GM18858 (cell line): ENCODE data around the gene SORCS2.

ENCODE experiments used
- ATAC-seq: cut with Tn5 transposase; IDR thresholded peaks from one replicate; pipeline ENCODE4 v1.9.1; 2021; ENCODE audit not compliant: unreplicated experiment

Gene SORCS2

DNA sequence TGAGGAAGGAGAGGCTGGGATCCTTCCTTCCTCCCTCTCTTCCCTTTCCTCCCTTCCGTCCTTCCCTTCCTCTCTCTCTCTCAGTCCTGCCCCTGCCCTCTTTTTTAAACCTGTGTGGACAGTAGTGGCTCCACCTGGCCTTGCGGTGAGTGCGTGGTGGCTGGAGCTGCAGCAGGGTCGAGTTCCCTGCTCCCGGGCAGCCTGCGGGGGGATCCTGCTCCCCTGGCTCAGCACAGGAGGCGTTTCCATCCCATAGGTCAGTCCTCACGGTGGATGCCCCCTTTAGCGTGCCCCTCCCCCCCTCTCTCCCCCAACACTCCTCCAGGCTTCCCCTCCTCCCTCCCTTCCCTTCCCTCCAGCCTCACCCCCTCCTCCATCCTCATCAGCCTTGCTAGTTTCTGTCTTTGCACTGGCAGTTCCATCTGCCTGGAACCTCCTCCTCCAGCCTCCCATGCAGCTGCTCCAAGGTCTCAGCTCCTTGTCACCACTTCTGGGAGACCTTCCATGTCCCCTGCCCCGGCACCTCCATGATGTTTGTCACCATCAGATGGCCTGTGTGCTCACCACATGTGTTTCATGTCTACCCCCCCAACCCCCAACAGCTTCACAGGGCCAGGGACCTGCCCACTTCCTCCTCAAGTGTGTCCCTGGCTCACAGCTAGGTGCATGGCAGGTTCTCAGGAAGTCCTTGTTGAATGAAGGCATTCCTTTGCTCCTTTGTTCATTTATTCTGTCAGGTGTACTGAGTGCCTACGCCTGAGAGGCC lies 174.0 kb downstream of the SORCS2 start:
- ATAC-seq, result no peak

DNA sequence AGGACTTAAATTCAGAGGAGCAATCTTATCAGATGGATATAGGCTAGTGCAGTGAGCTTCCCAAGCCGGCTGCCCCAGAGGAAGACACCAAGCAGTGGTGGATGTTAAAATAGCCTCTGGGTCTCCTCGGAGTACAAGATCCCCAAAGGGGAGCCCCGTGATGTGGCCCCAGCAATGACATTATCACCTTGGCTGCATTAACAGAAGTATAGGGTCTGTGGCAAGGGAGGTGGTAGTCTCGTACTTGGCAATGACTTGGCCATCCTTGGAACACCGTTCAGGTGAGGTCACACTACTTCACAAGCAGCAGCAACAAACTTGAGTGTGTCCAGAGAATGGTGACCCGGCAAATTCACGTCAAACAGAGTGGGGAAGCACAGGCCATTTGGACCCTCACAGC lies 174.6 kb downstream of the SORCS2 start:
- ATAC-seq, result no peak

DNA sequence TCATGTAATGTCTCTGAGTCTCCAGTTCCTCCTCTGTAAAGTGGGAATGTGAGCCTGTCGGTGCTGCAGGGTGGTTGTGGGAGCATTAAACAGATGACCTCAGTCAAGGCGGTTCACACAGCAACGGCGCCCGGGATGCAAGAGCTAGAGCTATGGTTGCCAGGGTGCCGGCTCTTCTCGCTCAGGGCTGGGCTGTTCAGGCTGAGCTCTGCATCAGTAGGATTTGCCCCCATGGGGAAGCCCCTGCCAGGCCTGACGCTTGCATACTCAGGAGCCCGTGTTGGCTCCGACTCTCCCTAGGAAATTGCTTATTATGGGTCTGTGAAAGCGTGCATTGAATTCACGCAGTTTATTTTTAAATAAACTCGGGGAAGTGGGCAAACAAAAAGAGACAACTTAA lies 175.1 kb downstream of the SORCS2 start:
- ATAC-seq, result no peak

GRCh38 chr4:7367864-7368277 lies 175.5 kb downstream of the SORCS2 start:
- no peak for ATAC-seq

- no peak for ATAC-seq
Measured at GRCh38 chr4:7368296-7368695, 176.0 kb downstream of the SORCS2 start.

GRCh38 chr4:7369511-7369910 lies 177.2 kb downstream of the SORCS2 start:
- ATAC-seq, result no peak

DNA sequence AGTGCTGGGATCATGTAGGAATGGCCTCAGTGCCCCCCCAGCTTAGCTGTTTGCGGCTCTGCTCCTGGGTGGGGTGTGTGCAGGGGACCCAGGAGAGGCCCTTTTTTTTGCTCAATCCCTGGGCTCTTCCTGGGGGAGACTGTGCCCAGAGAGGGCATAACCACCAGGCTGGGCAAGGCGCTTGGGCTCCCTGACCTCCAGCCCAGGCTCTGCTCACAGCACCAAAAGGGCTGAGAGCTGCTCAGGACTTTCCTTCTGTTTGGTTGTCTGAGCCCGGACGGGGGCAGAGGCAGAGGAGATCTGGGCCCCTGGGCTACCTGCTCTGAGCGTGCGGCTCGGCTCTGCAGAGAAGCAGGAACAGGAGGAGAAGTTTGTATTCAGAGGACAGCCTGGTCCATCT lies 177.7 kb downstream of the SORCS2 start:
- ATAC-seq, result no peak

GRCh38 chr4:7371210-7371941 lies 179.0 kb downstream of the SORCS2 start:
- ATAC-seq, result no peak

DNA sequence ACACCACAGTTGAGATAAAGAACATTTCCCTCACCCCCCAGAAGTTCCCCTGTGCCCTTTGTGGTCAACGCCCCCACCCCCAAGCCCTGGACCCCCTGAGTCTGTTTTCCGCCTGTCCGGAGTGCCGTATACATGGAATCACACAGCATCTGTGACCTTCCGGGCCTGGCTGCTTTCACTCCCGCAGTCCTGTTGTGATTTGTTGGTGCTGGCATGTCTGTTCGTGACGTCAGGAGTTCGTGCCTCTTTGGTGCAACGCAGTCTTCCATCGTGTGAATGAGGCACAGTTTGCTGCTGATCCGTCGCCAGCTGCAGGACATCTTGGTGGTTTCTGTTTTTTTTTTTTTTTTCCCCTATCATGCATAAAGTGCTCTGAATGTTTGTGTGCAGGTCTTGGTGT lies 180.3 kb downstream of the SORCS2 start:
- ATAC-seq, result no peak

DNA sequence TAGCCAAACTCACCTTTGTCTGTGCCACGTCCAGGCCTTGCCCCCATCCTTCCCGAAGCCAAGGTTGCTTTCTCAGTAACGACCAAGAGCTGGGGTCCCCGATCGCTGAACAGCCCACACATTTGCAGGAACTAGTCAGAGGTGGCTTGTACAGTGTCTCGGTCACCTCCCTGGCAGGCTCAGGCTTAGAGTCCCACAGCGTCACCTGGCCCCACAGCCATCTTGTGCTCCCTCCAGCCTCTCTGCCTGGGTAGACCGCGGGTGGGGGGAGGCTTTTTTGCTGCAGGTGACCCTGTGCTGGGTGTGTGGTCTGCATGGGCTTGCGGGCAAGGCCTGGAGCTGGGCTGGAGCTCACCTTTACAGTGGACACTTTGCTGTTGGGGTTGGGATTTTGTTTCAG lies 182.2 kb downstream of the SORCS2 start:
- ATAC-seq, result no peak

- ATAC-seq, result no peak
Measured at GRCh38 chr4:7375427-7375826, 183.1 kb downstream of the SORCS2 start.

GRCh38 chr4:7377223-7377865 lies 185.0 kb downstream of the SORCS2 start:
- ATAC-seq, result no peak

GRCh38 chr4:7379186-7379585 lies 186.8 kb downstream of the SORCS2 start:
- ATAC-seq, result no peak

DNA sequence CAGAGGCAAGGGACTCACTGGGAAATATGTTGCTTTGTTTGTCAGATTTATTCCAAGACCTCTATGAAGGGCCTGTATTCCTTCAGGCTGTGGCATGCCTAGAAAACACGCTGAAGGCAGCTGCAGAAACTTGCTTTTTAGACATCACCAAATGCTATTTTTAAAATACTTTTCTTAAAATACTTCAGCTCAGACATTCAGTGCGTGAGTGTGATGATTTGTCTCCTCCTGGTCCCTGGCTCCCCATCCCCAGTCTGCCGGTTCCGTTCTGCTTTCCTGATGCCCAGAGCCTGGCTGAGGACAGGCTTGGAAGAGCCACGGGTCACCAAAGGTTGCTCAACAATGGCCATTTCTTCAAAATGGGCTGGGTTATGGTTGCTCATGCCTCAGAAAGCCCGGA lies 187.4 kb downstream of the SORCS2 start:
- ATAC-seq, result no peak

GRCh38 chr4:7381221-7381889 lies 189.0 kb downstream of the SORCS2 start:
- no peak for ATAC-seq

GRCh38 chr4:7381890-7382633 lies 189.7 kb downstream of the SORCS2 start:
- no peak for ATAC-seq

- ATAC-seq, result no peak
Measured at GRCh38 chr4:7382634-7383014, 190.3 kb downstream of the SORCS2 start.

GRCh38 chr4:7383266-7383665 lies 190.9 kb downstream of the SORCS2 start:
- no peak for ATAC-seq

DNA sequence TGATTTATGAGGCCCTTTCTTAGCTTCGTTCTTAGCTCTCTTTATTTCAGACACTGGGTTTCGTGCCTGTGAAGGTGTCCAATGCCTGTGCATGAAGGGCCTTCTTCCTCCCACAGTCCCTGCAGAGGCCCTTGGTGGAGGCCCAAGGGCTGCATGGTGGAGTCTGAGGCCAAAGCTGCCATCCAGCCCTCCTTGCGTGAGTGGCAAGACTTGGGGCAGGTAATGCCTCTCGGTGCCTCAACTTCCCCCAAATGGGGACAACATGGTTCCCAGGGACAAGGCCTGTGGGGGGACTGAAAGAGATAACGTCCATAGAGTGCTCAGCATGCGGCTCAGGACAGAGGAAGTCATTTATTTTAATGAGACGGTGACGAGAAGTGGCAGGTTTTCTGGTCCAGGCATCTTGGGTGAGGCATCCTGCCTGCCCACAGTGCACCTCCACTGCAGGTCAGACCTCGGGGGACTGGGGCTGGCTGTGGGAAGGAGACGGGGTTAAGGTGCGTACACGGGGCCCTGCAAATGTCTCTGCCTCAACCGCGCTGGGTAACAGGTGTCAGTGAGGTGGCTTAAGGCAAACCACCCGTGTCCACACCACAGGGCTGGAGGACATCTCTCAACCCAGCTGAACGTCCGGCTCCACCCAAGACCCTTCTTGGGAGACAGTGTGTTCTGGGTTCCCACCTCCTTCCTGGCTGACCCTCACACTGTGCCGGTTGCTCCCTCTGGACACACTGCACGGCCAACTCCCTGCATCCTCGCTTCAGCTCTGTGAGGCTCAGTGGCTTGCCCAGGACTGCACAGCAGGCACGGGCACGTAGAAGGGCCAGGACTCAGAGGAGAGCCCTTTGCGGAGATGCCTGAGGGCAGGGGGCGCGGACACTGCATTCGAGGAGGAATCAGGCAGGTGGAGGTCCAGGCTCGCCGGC lies 191.9 kb downstream of the SORCS2 start:
- ATAC-seq, result no peak
